Ascending aorta (tissue), 2 donors: ENCODE data around the gene FARP2. TPM values are rescaled to one million over a fixed set of nuclear protein-coding genes. Genes with fewer than 3 reads are reported as not detected.

Experiments used
- DNase-seq, 2 donors: peaks; one replicate each; pipeline ENCODE4 v3.0.0-alpha.2; 2019; ENCODE audit warnings: low spot score in 2 of 2
- H3K27ac ChIP-seq, 2 donors: fragments of 200-600 bp; sonication (generic); one replicate each; pipeline ENCODE4 v1.5.1; 2016 to 2017; ENCODE audit warnings: mild to moderate bottlenecking in 1 of 2
- H3K27me3 ChIP-seq: fragments of 200-600 bp; sonication (generic); one replicate; pipeline ENCODE4 v1.5.1; 2017
- H3K36me3 ChIP-seq, 2 donors: fragments of 200-600 bp; sonication (generic); one replicate each; pipeline ENCODE4 v1.5.1; 2016
- H3K4me1 ChIP-seq, 2 donors: fragments of 200-600 bp; sonication (generic); one replicate each; pipeline ENCODE4 v1.5.1; 2016 to 2017; ENCODE audit warnings: mild to moderate bottlenecking in 1 of 2
- H3K4me3 ChIP-seq, 2 donors: fragments of 200-600 bp; sonication (generic); one replicate each; pipeline ENCODE4 v1.5.1; 2016 to 2017; ENCODE audit warnings: mild to moderate bottlenecking in 1 of 2
- H3K9me3 ChIP-seq, 2 donors: fragments of 200-600 bp; sonication (generic); one replicate each; pipeline ENCODE4 v1.5.1; 2016
- intact Hi-C: fragments of 100-400 bp; cut with DNase I; formaldehyde crosslinking; loops from one replicate; pipeline ENCODE4 v1.15.1; 2023
- total RNA-seq: library from RNA; depleted of rRNA; stranded (reverse); fragments of >200 nt; gene quantifications from one replicate; pipeline ENCODE4 v1.1.0, GENCODE V29; 2016
- TF ChIP-seq, protein P1 (sequence below), 3 experiments: fragments of 200-600 bp in 2 of 3; fragments of 450-650 bp in 1 of 3; sonication (generic) in 2 of 3; IDR thresholded peaks; one replicate each; pipeline ENCODE4 v1.5.1; 2016 to 2019; ENCODE audit warnings: antibody characterized with exemption in 3 of 3, mild to moderate bottlenecking in 1 of 3, moderate library complexity in 1 of 3

The FARP2 gene
- total RNA-seq, 1 donor from 2014 or later, result 19.6 TPM

- no peak for DNase-seq
- Histone ChIP-seq H3K4me3 (no peak overlapping the region), H3K27ac (no peak overlapping the region), H3K36me3 (no peaks in the 10 kb centered on the region), H3K9me3 (no peaks in the 10 kb centered on the region), H3K27me3 (no peaks in the 10 kb centered on the region), H3K4me1 (peaks cover 0 to 2% of the 10 kb centered on the region in 2 donors)
- intact Hi-C loops, result no loop called here
- TF ChIP-seq, protein P1, sequence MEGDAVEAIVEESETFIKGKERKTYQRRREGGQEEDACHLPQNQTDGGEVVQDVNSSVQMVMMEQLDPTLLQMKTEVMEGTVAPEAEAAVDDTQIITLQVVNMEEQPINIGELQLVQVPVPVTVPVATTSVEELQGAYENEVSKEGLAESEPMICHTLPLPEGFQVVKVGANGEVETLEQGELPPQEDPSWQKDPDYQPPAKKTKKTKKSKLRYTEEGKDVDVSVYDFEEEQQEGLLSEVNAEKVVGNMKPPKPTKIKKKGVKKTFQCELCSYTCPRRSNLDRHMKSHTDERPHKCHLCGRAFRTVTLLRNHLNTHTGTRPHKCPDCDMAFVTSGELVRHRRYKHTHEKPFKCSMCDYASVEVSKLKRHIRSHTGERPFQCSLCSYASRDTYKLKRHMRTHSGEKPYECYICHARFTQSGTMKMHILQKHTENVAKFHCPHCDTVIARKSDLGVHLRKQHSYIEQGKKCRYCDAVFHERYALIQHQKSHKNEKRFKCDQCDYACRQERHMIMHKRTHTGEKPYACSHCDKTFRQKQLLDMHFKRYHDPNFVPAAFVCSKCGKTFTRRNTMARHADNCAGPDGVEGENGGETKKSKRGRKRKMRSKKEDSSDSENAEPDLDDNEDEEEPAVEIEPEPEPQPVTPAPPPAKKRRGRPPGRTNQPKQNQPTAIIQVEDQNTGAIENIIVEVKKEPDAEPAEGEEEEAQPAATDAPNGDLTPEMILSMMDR (IDR thresholded peaks at IDR 0.05), result no peak
Measured at GRCh38 chr2:241514553-241514952, 158.5 kb downstream of the FARP2 start.

DNA sequence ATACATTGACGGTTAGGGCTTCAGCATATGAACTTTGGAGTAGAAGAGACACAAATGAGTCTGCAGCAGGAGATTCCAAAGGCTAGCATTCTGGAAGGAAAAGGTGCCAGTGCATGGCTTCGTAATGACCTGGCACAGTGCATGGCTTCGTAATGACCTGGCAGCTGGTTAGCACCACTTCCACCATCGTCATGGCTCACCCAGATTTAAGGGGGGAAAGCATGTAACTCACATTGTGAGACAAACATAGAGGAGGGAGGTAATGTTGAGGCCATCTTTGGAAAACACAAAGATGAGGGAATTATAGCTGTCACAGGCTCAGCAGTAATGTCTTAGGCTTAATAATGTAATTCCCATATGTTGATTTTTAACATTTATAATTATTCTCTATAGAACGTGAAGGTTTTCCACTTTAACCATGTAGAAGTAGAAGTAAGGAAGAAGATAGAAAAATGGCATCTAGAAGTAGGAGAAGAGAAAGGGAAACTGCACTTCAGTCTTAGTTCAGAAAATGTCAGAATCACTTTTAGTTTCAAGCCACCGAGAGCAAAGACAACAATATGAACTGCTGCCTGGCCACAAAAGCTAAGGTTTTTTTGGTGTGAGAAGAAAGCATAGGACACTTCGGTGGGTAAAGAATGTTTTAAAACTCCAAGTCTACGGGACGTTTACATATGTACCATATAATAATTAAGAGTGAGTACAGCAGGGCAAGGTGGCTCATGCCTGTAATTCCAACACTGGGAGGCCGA, 159.1 kb downstream of the FARP2 start:
- TF ChIP-seq, protein P1 (IDR thresholded peaks at IDR 0.05), result no peak
- Histone ChIP-seq H3K9me3 (no peaks in the 10 kb centered on the region), H3K27ac (peak overlapping the region in 1 of 2 donors; percentile 5), H3K36me3 (no peaks in the 10 kb centered on the region), H3K4me1 (no peaks in the 10 kb centered on the region), H3K27me3 (no peaks in the 10 kb centered on the region), H3K4me3 (no peak overlapping the region)
- DNase-seq, result no peak
- intact Hi-C loops, result no loop called here

- Histone ChIP-seq H3K36me3 (no peaks in the 10 kb centered on the region), H3K4me1 (no peaks in the 10 kb centered on the region), H3K27ac (no peak overlapping the region), H3K9me3 (no peaks in the 10 kb centered on the region), H3K27me3 (no peaks in the 10 kb centered on the region), H3K4me3 (no peak overlapping the region)
- DNase-seq, result no peak
- intact Hi-C loops, result no loop called here
- TF ChIP-seq, protein P1 (IDR thresholded peaks at IDR 0.05), result no peak
Measured at GRCh38 chr2:241516520-241516965, 160.5 kb downstream of the FARP2 start.

- Histone ChIP-seq H3K27me3 (no peaks in the 10 kb centered on the region), H3K4me3 (no peak overlapping the region), H3K9me3 (no peaks in the 10 kb centered on the region), H3K4me1 (no peaks in the 10 kb centered on the region), H3K36me3 (no peaks in the 10 kb centered on the region), H3K27ac (no peak overlapping the region)
- intact Hi-C loops, result no loop called here
- DNase-seq, result no peak
- TF ChIP-seq, protein P1 (IDR thresholded peaks at IDR 0.05), result no peak
Measured at GRCh38 chr2:241517297-241517696, 161.2 kb downstream of the FARP2 start.

GRCh38 chr2:241519669-241520068, 163.6 kb downstream of the FARP2 start:
- H3K27ac ChIP-seq, result no peak overlapping the region
- H3K36me3 ChIP-seq, result no peaks in the 10 kb centered on the region
- H3K27me3 ChIP-seq, result no peaks in the 10 kb centered on the region
- TF ChIP-seq, protein P1 (IDR thresholded peaks at IDR 0.05), result no peak
- H3K4me3 ChIP-seq, result no peak overlapping the region
- no peaks in the 10 kb centered on the region for H3K4me1 ChIP-seq
- intact Hi-C loops, result no loop called here
- H3K9me3 ChIP-seq, result no peaks in the 10 kb centered on the region
- DNase-seq, result no peak
